ENCODE results near the gene HGFAC. TPM values are rescaled to one million over a fixed set of nuclear protein-coding genes. Genes with fewer than 3 reads are reported as not detected.
A peak's percentile ranks its signal among the peaks of the same experiment; 100 is the strongest.

Gene HGFAC
- total RNA-seq, 1 experiment from 2014 or later, result 0.37 TPM

- peaks cover 3 to 5% of the 10 kb centered on the region in 2 experiments for H3K4me1 Mint-ChIP-seq
- peaks cover 0 to 7% (median 6%) of the 10 kb centered on the region in 3 experiments; a peak in 2 of 7 replicates for H3K36me3 Mint-ChIP-seq (ENCODE audit: insufficient read depth in 1 of 3, low read depth in 3 of 3)
- no peak overlapping the region for H2AK5ac ChIP-seq (ENCODE audit: insufficient read length, low read length)
- H4K5ac ChIP-seq (ENCODE audit: insufficient read length, low read depth, low read length), result no peak overlapping the region
- H3K23me2 ChIP-seq (ENCODE audit: insufficient read length, low read depth, low read length, poor library complexity, severe bottlenecking), result no peaks in the 10 kb centered on the region
- peaks cover 1% of the 10 kb centered on the region; the same call in 1 of the 2 replicates for H3K27me3 Mint-ChIP-seq (ENCODE audit: low read depth)
- no peak overlapping the region for H4K91ac ChIP-seq (ENCODE audit: insufficient read length, low read depth, low read length)
- DNase-seq, result no peak
- no peak overlapping the region for H3K4me3 Mint-ChIP-seq
- H2BK15ac ChIP-seq (ENCODE audit: low read depth, low read length), result no peak overlapping the region
- no peaks in the 10 kb centered on the region for H3K4me1 ChIP-seq (ENCODE audit: insufficient read depth, low read length)
- H3K9ac ChIP-seq (ENCODE audit: extremely low read depth, insufficient read length, low read length), result no peak overlapping the region
- H3K27ac ChIP-seq (ENCODE audit: insufficient read length, low read depth, low read length), result no peak overlapping the region
- TF ChIP-seq CTCF (conservative IDR thresholded peaks at IDR 0.05), result no peak
- no peak overlapping the region for H3K4me2 ChIP-seq (ENCODE audit: insufficient read depth, insufficient read length, low read length)
- H3K56ac ChIP-seq (ENCODE audit: insufficient read length, low read depth, low read length), result no peak overlapping the region
- no peak overlapping the region for H2BK120ac ChIP-seq (ENCODE audit: low read depth, low read length, poor library complexity, severe bottlenecking)
- no peak overlapping the region for H2AFZ ChIP-seq (ENCODE audit: low read length)
- no peak overlapping the region for H3K18ac ChIP-seq (ENCODE audit: insufficient read length, low read depth, low read length)
- H3K27me3 ChIP-seq (ENCODE audit: insufficient read depth, low read length), result no peaks in the 10 kb centered on the region
- peaks cover 7 to 9% of the 10 kb centered on the region in 2 experiments; a peak in 4 of 5 replicates for H3K9me3 Mint-ChIP-seq
- H3K9me3 ChIP-seq (ENCODE audit: control insufficient read depth, low read depth, low read length), result no peaks in the 10 kb centered on the region
- H3K27ac Mint-ChIP-seq, result peak overlapping the region in 1 of 3 experiments; percentile 10; a peak in 1 of 7 replicates
- no peak overlapping the region for H2BK12ac ChIP-seq (ENCODE audit: insufficient read length, low read depth, low read length)
- H3K23ac ChIP-seq (ENCODE audit: insufficient read length, low read depth, low read length), result no peak overlapping the region
- no CpG with 5 or more reads among the region's 11 CpGs for WGBS (ENCODE audit: extremely low coverage, insufficient read length, low lambda C conversion rate)
- no peaks in the 10 kb centered on the region for H4K20me1 ChIP-seq (ENCODE audit: control insufficient read depth, insufficient read depth, insufficient read length)
- H3K14ac ChIP-seq (ENCODE audit: insufficient read depth, low read length), result no peak overlapping the region
- no peak overlapping the region for H2BK20ac ChIP-seq (ENCODE audit: low read depth, low read length, poor library complexity, severe bottlenecking)
- no peak overlapping the region for H3T11ph ChIP-seq (ENCODE audit: low read length)
- no peak overlapping the region for H4K8ac ChIP-seq (replicated peaks; ENCODE audit: insufficient read length, low read depth, low read length)
- no peaks in the 10 kb centered on the region for H3K79me1 ChIP-seq (ENCODE audit: insufficient read depth, low read depth, low read length, poor library complexity, severe bottlenecking)
- H2BK5ac ChIP-seq (ENCODE audit: insufficient read length, low read length), result no peak overlapping the region
- H3K79me2 ChIP-seq (ENCODE audit: insufficient read depth, low read length), result no peaks in the 10 kb centered on the region
- no peak overlapping the region for H3K4ac ChIP-seq (ENCODE audit: low read depth, low read length)
Measured at GRCh38 chr4:3397128-3397527, 44.6 kb upstream of the HGFAC start.

All from H9 (cell line).